K562 (cell line): ENCODE results near the gene UBE2D3. TPM values are rescaled to one million over a fixed set of nuclear protein-coding genes. Genes with fewer than 3 reads are reported as not detected.
A peak's percentile ranks its signal among the peaks of the same experiment; 100 is the strongest.

Experiments used
- ASH1L ChIP-seq: fragments of 450-650 bp; IDR thresholded peaks from 2 replicates; pipeline ENCODE4 v1.6.1; 2018; ENCODE audit warnings: borderline replicate concordance, mild to moderate bottlenecking, low read depth; ENCODE audit not compliant: partially characterized antibody
- BMI1 ChIP-seq: fragments of 150-350 bp; IDR thresholded peaks from 2 replicates; pipeline ENCODE4 v1.6.1; 2014; ENCODE audit warnings: low read length
- MECOM ChIP-seq: fragments of 250-450 bp; sonication (Bioruptor Pico); IDR thresholded peaks from 2 replicates; pipeline ENCODE4 v1.8.0; 2022; ENCODE audit warnings: inconsistent platforms
- NFYB ChIP-seq: IDR thresholded peaks from 2 replicates; pipeline ENCODE4 v1.6.1; 2011; ENCODE audit warnings: mild to moderate bottlenecking, moderate library complexity; ENCODE audit not compliant: insufficient read length; ENCODE audit errors: extremely low read depth
- PHB2 ChIP-seq: fragments of 450-650 bp; IDR thresholded peaks from 2 replicates; pipeline ENCODE4 v1.6.1; 2017; ENCODE audit warnings: low read depth
- POLR2G ChIP-seq: fragments of 200-400 bp; formaldehyde crosslinking; IDR thresholded peaks from 2 replicates; pipeline ENCODE4 v1.6.1; 2017; ENCODE audit warnings: low read depth, mild to moderate bottlenecking, antibody characterized with exemption, low read length, moderate library complexity
- PTBP1 ChIP-seq: fragments of 200-400 bp; formaldehyde crosslinking; IDR thresholded peaks from 2 replicates; pipeline ENCODE4 v1.6.1; 2017; ENCODE audit warnings: low read depth, low read length
- SMARCE1 ChIP-seq: fragments of 450-650 bp; IDR thresholded peaks from 2 replicates; pipeline ENCODE4 v1.7.1; 2016; ENCODE audit warnings: mild to moderate bottlenecking
- SOX6 ChIP-seq: fragments of 450-650 bp; IDR thresholded peaks from 2 replicates; pipeline ENCODE4 v1.6.1; 2014; ENCODE audit warnings: mild to moderate bottlenecking
- TAF7 ChIP-seq: fragments of 450-650 bp; IDR thresholded peaks from 2 replicates; pipeline ENCODE4 v1.6.1; 2016; ENCODE audit warnings: missing genetic modification characterization, missing compliant biosample characterization
- TCF3 ChIP-seq: sonication (generic); formaldehyde crosslinking; IDR thresholded peaks from 2 replicates; pipeline ENCODE4 v1.4.0; 2020; ENCODE audit warnings: mild to moderate bottlenecking, missing genetic modification reagents
- ZNF79 ChIP-seq: fragments of 250-450 bp; sonication (Bioruptor Pico); IDR thresholded peaks from 2 replicates; pipeline ENCODE4 v1.4.0; 2020; ENCODE audit warnings: low read depth, mild to moderate bottlenecking, moderate library complexity
- ZSCAN29 ChIP-seq: fragments of 450-650 bp; IDR thresholded peaks from 2 replicates; pipeline ENCODE4 v1.6.1; 2017
- polyA plus RNA-seq, 8 experiments: library from polyadenylated mRNA; depleted of rRNA in 4 of 8; stranded (reverse) in 5 of 8; unstranded in 3 of 8; fragments of >200 nt; fragmentation: Nextera tagmentation in 2 of 8; fragmentation: Illumina TruSeq in 1 of 8; extraction: Ambion mirVana in 2 of 8; extraction: Trizol in 1 of 8; gene quantifications; 2 replicates each; pipeline versions ENCODE4 v1.2.1 to v1.2.3, GENCODE V29; 2011 to 2014; ENCODE audit warnings: inconsistent platforms in 1 of 8, missing spikeins in 1 of 8
- total RNA-seq, 7 experiments: library from RNA; depleted of rRNA in 6 of 7; stranded (reverse); fragments of >200 nt in 6 of 7; fragmentation: Illumina TruSeq in 2 of 7; extraction: Trizol in 2 of 7; gene quantifications; 2 replicates each; pipeline versions ENCODE4 v1.2.1 to v1.2.3, GENCODE V29; 2011 to 2021; ENCODE audit warnings: low replicate concordance in 1 of 7
- TF ChIP-seq, protein P1 (sequence below): fragments of 450-650 bp; IDR thresholded peaks from 2 replicates; pipeline ENCODE4 v1.6.1; 2016; ENCODE audit warnings: low read depth
- TF ChIP-seq, protein P2 (sequence below): sonication (generic); formaldehyde crosslinking; IDR thresholded peaks from 2 replicates; pipeline ENCODE4 v1.8.0; 2022; ENCODE audit warnings: missing genetic modification reagents, mild to moderate bottlenecking, borderline replicate concordance
- TF ChIP-seq, protein P3 (sequence below): sonication (generic); formaldehyde crosslinking; IDR thresholded peaks from 2 replicates; pipeline ENCODE4 v1.8.0; 2022; ENCODE audit warnings: mild to moderate bottlenecking, missing genetic modification reagents

The UBE2D3 gene
- total and polyA plus RNA-seq, 9 of the 15 experiments (the other 6 are each of a cell fraction or from before 2014, with no cell fraction given) = 191 to 618 (median 292) TPM

DNA sequence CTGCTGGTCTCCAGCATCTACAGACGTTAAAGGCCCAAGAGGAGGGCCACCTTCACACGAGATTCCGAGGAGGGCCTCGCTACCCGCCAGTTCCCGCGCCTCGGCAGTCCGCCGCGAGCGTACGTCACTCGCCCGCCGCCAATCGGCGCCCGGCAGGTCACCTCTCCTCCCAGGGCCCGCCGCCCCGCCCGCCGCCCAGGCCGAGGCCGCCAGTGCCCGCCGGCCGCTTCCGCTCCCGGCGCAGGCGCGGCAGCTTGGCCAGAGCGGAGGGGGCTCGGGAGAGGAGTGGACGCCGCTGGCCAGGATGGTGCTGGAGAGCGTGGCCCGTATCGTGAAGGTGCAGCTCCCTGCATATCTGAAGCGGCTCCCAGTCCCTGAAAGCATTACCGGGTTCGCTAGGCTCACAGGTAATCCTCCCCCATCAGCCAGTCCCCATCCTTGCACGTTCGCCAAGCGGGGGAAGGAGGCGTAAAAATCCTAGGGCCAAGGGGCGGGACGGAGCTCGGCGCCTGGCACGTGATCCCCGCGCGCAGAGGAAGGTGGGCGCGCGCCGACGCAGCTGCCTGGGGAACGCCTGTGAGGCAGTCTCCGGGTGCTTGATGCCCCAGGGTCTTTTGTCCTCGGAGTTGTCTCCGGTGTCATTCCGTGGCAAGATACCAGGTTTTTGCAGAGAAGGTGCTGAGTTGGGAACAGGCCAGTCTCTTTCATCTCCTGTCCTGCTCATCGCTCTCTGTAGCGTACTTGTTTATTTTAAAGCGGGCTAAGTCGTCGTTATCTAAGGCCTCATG is 41.6 kb upstream of the UBE2D3 start, which contains the start of gene CISD2 (continued):
- TF ChIP-seq, protein P1, sequence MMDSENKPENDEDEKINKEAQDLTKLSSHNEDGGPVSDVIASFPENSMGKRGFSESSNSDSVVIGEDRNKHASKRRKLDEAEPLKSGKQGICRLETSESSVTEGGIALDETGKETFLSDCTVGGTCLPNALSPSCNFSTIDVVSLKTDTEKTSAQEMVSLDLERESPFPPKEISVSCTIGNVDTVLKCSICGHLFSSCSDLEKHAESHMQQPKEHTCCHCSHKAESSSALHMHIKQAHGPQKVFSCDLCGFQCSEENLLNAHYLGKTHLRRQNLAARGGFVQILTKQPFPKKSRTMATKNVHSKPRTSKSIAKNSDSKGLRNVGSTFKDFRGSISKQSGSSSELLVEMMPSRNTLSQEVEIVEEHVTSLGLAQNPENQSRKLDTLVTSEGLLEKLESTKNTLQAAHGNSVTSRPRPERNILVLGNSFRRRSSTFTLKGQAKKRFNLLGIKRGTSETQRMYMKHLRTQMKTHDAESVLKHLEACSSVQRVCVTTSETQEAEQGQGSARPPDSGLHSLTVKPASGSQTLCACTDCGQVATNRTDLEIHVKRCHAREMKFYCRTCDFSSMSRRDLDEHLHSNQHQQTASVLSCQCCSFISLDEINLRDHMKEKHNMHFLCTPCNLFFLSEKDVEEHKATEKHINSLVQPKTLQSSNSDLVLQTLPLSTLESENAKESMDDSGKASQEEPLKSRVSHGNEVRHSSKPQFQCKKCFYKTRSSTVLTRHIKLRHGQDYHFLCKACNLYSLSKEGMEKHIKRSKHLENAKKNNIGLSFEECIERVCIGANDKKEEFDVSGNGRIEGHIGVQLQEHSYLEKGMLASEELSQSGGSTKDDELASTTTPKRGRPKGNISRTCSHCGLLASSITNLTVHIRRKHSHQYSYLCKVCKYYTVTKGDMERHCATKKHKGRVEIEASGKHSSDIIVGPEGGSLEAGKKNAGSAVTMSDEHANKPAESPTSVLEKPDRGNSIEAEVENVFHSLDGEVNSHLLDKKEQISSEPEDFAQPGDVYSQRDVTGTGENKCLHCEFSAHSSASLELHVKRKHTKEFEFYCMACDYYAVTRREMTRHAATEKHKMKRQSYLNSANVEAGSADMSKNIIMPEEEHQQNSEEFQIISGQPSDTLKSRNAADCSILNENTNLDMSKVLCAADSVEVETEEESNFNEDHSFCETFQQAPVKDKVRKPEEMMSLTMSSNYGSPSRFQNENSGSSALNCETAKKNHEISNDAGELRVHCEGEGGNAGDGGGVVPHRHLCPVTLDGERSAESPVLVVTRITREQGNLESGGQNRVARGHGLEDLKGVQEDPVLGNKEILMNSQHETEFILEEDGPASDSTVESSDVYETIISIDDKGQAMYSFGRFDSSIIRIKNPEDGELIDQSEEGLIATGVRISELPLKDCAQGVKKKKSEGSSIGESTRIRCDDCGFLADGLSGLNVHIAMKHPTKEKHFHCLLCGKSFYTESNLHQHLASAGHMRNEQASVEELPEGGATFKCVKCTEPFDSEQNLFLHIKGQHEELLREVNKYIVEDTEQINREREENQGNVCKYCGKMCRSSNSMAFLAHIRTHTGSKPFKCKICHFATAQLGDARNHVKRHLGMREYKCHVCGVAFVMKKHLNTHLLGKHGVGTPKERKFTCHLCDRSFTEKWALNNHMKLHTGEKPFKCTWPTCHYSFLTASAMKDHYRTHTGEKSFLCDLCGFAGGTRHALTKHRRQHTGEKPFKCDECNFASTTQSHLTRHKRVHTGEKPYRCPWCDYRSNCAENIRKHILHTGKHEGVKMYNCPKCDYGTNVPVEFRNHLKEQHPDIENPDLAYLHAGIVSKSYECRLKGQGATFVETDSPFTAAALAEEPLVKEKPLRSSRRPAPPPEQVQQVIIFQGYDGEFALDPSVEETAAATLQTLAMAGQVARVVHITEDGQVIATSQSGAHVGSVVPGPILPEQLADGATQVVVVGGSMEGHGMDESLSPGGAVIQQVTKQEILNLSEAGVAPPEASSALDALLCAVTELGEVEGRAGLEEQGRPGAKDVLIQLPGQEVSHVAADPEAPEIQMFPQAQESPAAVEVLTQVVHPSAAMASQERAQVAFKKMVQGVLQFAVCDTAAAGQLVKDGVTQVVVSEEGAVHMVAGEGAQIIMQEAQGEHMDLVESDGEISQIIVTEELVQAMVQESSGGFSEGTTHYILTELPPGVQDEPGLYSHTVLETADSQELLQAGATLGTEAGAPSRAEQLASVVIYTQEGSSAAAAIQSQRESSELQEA = no peak
- TF ChIP-seq MECOM (peak; percentile 44; the same call in 1 of the 2 replicates), SOX6 (peak; percentile 18; the same call in 1 of the 2 replicates), POLR2G (peak; percentile 99), PTBP1 (no peak), SMARCE1 (peak; percentile 62; the same call in 1 of the 2 replicates), ASH1L (no peak), ZNF79 (CRISPR knock-in tag) (no peak), TCF3 (CRISPR knock-in tag) (peak; percentile 28; the same call in 1 of the 2 replicates), TAF7 (tag) (peak; percentile 61; the same call in 1 of the 2 replicates), NFYB (no peak), BMI1 (no peak), ZSCAN29 (no peak), PHB2 (no peak)
- TF ChIP-seq, protein P2, sequence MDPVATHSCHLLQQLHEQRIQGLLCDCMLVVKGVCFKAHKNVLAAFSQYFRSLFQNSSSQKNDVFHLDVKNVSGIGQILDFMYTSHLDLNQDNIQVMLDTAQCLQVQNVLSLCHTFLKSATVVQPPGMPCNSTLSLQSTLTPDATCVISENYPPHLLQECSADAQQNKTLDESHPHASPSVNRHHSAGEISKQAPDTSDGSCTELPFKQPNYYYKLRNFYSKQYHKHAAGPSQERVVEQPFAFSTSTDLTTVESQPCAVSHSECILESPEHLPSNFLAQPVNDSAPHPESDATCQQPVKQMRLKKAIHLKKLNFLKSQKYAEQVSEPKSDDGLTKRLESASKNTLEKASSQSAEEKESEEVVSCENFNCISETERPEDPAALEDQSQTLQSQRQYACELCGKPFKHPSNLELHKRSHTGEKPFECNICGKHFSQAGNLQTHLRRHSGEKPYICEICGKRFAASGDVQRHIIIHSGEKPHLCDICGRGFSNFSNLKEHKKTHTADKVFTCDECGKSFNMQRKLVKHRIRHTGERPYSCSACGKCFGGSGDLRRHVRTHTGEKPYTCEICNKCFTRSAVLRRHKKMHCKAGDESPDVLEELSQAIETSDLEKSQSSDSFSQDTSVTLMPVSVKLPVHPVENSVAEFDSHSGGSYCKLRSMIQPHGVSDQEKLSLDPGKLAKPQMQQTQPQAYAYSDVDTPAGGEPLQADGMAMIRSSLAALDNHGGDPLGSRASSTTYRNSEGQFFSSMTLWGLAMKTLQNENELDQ = no peak
- TF ChIP-seq, protein P3, sequence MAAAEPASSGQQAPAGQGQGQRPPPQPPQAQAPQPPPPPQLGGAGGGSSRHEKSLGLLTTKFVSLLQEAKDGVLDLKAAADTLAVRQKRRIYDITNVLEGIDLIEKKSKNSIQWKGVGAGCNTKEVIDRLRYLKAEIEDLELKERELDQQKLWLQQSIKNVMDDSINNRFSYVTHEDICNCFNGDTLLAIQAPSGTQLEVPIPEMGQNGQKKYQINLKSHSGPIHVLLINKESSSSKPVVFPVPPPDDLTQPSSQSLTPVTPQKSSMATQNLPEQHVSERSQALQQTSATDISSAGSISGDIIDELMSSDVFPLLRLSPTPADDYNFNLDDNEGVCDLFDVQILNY (CRISPR knock-in tag) = 0 out of 2 replicates have a peak, but pooled peaks have one; percentile 70
